A172 (cell line): ENCODE data around the gene CC2D1A. TPM values are rescaled to one million over a fixed set of nuclear protein-coding genes. Genes with fewer than 3 reads are reported as not detected.

Experiments
- DNase-seq: peaks from one replicate; pipeline ENCODE4 v3.0.0-alpha.2; 2015; ENCODE audit warnings: low spot score
- total RNA-seq: library from RNA; depleted of rRNA; stranded (reverse); fragments of >200 nt; shearing (Covaris generic); gene quantifications from 2 replicates; pipeline ENCODE4 v1.2.3, GENCODE V29; 2014; rRNA removed

The CC2D1A gene
- 29.7 and 30.8 TPM in 2 replicates for total RNA-seq

DNA sequence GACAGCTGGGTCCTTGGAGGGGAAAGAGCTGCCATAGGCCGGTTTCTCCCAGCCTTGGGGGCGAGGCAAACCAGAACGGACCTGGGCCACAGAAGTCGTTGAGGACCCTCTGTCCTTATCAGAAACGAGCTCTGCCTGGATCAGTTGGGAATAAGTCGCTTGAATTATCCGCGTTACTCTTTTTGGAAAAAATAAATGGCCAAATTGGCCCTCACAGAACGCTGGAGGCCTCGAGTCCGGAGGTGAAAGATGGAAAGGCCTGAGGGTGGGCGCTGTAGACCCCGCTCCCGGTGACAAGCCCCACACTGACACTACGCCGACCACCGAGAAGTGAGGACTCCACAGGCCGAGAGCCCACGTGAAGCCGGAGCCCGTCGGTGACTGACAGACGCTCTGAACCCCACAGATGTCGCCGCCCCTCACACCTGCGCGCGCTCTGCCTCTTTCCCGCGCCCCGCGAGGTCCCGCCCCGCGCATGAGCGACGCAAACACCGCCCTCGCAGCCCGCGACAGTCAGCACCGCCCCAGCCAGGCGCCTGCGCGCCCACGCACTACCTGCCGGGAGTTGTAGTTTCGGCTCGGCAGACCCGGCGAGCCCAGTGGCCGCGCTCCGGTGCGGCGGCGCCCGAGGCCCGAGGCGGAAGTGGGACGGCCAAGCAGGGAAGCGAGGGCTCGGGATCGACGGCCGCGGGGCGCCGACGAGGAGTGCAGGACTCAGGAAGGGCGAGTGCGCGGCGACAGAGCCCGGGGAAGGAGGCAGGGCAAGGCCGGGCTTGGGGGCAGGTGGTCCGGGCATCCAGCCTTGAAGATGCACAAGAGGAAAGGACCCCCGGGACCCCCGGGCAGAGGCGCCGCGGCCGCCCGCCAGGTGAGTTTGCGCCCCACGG lies at the start of gene CC2D1A, which contains the start of gene BRME1:
Gene CC2D1A (plus strand): TSS at position 568 of the 887 bp plus-strand sequence. CDS start 241 bp downstream, at position 809.
Gene BRME1 (minus strand): TSS at position 484 of the 887 bp plus-strand sequence. CDS start 1,225 bp downstream, outside the sequence.
- peak; percentile 80 for DNase-seq

DNA sequence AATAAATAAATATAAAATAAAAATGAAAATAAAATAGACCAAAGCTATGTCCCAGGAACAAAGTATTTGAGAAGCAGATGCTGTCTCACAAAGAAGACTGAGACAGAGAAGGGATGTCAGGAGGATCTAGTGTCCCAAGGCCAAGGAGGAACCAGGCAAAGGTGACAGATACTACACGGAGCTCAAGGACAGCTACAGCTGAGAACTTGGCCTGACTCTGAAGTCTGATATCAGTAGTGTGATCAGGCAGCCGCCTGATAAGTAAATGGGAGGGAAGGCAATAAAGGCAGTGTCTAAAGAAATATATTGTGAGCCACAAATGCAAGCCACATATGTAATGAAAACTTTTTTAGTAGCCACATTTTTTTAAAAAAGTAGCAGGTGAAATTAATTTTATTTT lies 49.5 kb upstream of the CC2D1A start:
- DNase-seq = no peak

DNA sequence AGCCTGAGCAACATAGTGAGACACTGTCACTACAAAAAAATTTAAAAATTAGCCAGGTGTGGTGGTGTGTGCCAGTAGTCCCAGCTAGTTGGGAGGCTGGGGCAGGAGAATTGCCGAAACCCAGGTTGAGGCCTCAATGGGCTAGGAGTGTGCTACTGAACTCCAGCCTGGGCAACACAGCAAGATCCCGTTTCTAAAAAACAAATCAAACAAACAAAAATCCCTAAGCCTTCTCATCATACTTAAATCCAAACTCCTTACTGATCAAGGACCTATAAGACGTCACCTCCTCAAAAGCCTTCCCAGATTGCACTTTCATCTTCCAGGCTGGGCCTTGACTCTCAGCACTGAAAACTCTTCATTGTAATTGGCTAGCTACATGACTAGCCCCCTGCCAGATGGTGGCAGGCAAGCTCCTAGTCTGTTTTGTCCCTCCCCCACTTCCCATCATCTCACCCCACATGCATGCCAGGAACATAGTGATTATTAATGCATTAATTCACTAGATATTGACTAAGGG lies 46.6 kb upstream of the CC2D1A start:
- DNase-seq = no peak

DNA sequence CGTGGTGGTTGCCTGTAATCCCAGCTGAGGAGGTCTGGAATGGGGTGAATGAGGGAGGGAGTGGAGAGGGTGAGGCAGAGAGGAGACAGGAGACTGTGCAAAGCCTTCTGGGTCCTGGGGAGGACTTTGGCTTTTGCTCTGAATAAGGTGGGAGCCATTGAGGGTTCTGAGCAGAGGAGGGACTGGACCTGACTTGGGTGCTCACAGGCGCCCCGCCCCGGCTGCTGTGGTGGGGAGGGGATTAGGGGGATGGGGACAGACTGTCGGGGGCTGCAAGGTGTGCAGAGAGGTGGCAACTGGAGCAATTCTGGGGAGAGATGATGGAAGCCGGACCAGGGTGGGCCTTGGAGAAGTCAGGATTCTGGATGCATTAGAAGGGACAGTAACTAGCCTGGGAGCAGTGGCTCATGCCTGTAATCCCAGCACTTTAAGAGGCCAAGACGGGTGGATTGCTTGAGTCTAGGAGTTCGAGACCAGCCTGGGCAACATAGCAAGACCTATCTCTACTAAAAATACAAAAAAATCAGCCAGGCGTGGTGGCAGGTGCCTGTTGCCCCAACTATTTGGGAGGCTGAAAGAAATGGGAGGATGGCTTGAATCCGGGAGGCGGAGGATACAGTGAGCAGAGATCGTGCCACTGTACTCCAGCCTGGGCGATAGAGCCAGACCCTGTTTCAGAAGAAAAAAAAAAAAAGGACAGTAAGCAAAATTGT lies 45.2 kb upstream of the CC2D1A start:
- DNase-seq = no peak

DNA sequence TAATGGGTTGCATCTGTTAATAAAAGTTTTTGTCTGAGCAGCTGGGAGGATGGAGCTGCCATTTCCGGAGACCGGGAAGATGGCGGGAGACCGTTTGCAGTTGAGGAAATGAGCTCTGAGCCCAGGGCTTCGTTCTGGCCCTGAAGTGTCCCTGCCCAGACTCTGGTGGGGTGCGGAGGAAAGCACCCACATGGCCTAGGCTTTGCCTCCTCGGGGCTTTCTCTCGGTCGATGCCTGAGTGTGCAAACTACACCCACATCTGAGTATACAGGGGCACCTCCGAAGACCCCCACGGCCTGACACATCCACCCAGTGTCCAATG lies 44.6 kb upstream of the CC2D1A start:
- DNase-seq = no peak

DNA sequence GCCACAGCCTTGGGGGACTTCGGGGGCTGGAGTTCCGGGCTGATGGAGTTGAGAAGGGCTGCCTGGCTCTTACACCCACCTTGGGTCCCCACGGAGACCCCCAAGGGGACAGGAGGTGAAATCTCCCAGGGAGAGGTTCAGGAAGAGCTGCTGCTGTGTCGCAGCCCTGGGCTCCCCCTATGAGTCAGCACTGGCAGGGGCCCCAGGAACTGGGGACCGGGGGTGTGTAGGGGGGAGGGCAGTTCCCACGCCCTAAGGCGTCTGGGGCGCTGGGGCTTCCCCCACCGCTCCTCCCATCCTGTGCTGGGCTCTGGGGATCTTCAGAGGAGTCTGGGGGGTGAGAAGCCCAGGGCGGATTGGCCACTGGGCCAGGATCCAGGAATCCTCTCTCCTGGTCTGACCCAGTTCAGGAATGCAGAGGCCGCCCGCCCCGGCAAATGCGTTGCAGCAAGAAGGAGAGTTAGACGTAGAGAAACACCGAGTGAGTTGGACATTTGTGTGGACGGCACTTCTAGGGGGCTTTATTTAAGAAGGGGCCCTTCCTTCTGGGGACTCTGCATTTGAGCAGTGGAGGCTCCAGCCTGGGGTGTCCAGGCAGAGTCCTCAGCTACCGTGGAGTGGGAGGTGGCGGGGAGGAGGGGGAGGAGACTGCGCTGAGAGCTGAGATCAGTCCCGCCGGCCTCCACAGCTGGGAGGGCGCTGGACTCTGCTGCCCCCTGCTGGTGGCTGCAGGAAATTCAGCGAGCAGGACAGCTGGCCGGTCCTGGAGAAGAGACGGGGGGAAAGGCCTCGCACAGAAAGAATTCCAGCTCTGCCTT lies 44.1 kb upstream of the CC2D1A start:
- peak; percentile 99 for DNase-seq

DNA sequence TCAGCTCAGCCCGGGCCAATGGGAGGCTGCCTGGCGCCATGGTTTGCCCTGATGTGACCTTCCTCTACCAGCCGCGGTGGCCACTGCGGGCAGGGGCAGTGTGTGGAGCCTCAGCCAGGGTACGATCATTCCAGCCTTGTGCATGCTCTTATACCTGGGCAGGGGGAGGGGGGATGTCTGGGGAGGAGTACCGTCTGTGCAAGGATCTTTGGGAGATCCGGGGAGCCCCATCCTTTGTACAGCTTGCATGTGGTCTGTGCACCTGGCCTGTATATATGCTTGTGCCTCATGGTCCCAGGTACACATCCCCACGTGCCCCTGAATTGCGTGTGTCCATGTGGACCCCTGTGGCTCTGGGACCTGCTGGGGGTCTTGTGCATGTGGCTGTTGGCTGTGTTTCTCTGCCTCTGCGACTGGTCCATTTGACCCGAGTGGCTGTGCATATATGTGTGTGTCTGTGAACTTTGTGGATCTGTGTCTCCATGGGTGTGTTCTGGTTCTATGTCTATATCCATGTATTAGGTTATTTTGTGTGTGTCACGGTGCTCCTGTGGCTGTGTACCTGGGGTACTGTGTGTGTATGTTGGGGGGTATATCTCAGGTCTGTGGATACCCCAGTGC lies 41.8 kb upstream of the CC2D1A start:
- DNase-seq = no peak

DNA sequence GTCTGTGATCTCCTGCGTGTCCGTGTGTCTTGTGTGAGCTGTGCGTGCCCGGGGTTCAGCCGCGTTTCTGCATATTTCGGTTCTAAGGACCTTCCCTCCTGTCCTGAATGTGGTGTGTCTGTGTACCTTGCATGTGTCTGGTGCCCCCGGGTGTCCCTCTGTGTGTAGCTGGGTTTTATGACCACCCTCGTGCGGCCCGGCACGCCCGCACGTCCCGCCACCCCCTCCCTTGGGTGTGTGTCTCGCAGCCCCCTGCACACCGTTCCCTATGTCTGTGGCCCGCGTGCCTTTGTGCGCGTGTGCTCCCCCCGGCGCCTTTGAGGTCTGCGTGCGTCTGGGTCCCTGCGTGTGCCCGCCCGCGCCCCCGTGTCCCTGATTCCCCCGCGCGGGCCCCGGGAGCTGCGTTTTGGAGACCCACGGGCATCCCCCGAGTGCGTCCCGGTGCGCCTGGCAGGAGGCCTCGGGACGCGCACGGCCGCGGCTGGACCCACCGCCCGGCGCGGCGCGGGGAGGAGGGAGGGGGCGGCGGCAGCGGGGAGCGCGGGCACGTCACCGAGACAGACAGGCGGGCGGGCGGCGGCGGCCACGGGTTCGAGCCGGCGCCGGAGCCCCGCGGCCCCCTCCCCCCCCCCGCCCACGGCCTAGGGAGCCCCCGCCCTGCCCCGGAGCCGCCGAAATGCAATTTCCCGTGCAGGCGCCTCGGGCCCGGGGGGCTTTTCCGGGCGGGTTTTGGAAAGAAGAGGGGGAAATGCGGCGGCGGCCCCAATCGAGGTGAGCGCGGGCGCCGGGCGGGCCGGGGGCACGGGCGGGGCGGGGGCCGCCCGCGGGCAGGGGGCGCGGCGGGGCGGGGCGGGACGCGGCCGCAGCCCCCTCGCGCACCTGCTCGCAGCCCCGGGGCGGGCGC lies 41.1 kb upstream of the CC2D1A start:
- DNase-seq = no peak

DNA sequence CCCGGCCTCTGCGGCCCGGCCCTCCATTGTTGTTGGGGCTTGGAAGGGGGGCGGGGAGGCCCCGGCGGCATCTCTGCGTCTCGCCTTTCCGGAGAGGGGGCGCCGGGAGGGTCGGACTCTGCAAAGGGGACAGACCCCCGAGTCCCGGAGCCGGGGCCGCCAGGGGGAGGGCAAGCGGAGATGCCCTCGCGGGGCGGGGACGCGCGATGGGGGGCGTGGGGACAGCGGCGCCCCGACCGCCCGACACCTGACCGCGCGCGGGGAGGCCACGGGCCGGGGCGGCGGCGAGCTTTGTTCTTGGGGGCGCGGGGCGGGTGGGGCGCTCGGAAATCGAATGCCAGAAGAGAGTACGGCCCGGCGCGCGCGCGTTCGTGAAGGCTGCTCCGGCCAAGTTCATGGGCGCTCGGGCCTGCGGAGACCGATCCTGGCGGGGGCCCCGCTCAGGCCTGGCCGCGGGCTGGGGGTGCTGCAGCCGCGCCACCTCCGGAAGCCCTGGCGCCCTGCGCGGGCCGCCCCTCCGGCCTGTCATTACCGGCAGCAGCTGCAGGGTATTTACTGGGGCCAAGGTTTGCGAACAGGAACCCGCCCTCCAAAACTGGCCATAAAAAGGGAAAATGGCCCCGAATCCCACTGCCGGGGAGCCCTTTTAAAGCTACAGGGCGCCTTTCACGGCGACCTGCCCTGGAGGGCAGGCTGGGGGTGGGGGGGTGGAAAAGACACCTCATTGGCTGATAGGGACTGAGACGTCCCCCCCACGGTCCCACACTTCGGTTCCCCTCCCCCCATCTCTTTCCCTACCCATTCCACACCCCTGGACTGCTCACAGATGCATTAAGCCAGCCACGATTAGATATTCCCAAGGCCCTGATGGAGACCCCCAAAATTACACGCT lies 40.2 kb upstream of the CC2D1A start:
- no peak for DNase-seq

DNA sequence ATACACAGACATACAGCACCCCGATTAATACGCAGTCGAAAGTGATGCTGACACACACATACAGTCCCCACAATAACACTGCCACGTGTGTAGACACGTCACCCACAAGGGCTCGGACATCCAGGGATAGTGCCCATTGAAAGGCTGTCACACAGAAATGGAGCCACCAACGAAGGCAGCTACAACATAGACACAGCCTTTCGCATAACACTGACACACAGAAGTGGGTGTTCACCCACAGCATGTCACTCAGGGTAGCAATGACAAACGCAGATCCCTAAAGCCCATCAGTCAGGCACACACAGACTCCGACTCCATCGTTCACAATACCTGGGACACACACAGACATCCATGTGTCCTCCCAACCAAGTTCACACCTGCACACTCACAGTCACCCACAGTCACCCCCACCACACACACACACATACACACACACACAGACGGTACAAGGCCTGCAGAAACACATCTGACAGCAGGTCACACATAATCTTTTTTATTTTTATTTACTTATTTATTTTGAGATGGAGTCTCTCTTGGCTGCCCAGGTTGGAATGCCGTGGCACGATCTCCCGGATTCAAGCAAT lies 39.4 kb upstream of the CC2D1A start:
- no peak for DNase-seq

DNA sequence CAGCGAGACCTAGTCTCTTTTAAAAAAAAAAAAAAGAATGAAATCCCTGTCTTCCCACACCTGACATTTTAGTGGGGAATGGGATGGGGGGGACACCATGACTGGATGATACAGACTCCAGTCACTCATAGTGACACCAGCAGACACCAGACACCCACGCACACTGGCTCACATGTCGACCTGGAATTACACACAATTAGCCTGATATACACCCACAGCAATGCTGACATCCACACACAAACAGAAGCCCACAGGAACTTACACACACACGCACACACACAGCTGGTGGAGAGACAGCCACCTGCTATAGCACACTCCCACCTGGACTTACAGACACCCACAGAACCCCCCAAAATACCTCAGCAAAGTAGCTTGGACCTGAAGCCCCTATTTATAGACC lies 37.3 kb upstream of the CC2D1A start:
- DNase-seq = no peak

DNA sequence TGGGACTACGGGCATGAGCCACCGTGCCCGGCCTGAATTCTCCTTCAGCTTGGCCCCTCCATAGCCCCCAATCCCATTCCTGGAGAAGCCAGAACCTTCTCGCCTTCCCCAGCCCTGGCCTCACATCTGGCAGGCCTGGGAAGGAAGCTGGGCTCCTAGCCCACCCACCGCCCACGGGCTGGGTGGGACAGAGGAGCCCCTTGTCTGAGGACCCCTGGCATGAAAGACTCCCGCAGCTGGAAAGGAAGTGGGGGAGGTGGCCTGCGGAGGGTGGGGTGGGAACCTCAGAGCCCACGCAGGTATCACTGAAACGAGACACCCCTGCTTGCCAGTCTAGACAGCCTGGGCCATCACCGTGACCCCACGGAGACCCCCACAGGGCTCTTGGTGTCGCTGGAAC lies 36.7 kb upstream of the CC2D1A start:
- no peak for DNase-seq

DNA sequence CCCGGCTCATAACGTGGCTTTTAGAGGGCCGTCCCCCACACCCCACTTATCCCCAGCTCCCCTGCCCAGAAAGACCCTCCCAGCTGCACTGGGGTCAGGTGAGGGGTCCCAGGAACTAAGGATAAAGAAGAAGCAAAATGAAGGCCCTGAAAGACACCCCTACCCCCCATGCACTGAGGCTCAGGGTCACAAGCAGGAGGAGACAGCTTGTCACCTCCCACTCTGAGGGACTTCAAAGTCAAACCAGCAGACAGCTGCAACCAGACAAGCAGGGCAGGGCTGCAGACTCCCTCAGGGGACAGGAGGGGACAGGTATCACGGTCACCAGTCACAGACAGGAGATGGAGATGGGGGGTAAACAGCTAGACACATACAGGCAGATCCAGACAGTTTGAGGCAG lies 35.1 kb upstream of the CC2D1A start:
- no peak for DNase-seq

DNA sequence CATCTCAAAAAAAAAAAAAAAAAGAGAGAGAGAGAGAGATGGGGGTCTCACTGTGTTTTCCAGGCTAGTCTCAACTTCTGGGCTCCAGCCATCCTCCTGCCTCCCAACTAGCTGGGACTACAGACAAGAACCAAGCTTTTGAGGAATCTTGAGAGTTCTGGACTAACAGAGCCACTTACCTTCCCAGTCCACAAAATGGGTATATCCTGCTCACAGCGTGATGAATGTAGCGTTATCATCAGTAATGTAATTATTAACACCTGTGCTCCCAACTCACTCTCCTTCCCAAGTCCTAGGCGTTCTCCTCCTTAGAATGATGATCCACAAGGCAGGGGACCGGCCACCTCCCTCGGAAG lies 33.7 kb upstream of the CC2D1A start:
- DNase-seq = no peak

DNA sequence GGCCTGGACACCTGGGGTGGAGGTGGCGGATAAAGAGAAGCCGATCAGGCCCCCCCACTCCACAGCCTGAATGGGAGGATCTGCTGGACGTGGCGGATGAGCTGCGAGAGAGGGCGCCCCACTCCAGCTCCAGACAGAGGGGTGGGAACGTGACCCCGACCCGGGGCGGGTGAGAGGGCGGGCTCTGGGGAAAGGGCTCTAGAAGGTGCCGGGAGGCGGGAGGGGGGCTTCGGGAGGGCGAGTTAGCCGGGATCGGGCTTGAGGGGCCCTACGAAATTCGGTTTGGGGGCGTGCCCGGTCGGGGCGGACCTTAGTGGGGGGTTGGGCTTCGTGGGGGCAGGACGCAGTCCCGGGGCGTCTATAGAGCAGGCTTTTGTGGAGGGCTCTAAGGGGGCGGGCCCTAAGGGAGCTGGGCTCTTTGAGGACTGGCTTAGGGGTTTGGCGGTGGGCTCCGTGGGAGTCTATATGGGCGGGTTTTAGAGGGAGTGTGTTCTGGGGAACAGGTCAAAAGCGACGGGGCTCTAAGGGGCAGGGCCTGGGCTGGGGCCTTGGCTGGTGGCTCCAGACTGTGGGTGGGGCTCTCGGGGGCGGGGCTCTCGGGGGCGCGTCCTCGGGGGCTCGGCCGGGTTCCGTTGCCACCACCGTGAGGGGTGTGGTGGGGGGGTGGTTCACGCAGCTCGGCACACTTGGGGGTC lies 33.2 kb upstream of the CC2D1A start:
- no peak for DNase-seq

DNA sequence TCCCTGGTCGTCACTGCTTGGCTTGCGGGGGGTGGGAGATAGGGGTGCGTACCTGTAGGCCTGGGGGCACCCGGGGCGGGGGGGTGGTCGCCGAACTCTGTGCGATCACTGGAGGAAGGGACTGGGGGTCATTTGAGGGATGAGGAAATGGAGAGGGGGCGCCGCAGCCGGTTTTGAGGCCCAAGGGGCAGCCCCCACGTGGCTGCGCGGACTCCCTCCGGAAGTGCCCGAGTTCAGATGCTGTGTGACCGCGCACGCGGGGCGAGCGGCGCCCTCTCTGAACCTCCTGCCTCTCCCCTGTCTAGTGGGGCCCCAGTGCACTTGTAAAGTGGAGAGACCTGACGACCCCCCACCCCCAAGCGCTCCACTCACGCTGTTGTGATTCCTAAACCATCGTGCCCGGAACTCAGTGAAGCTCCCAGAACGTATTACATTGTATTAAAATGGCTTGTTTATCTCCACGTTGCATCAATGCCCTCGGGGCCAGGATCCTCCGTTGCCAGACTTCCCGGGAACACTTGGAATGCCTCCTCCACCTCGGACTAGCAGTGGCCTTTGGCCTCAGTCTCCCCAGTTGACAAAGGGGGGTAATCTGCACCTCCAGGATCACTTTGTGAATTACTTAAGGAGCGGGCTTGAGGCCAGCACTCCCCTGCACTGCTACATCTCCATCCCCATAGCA lies 32.0 kb upstream of the CC2D1A start:
- no peak for DNase-seq

DNA sequence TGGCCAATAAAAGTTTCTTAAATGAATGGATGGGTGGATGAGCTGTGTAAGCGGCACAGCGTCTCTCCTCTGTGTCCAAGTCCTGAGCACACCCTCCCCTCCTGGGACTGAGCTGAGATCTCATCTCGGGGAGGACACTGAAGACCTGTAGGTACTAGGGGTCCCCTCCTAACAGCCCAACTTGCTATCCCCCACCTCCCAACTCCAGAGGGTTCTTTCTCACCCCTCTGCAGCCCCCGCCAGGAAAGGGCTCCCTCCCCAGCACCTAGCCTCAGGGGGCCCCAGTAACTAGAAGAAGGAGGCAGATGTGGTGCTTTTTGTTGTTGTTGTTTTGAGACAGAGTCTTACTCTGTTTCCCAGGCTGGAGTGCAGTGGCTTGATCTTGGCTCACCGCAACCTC lies 30.2 kb upstream of the CC2D1A start:
- no peak for DNase-seq

DNA sequence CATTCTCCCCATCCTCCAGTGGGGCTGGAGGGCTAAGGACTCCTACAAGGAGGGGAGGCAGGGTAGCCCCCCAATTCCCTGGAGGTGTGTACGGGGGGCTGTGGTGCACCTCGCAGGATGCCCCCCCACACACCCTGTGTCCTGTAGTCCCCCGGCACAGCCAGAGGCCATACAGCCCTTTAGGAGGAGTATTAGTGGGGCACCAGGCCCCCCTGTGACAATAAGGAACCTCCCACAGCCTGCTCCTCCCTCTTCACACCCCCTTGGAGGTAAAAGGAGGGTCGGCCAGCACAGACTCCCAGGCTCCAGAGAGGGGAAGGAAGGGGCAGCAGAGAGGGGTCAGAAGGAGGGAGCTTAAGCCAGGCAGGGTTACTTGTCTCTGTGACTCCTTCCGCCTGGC lies 29.2 kb upstream of the CC2D1A start, which contains the start of gene NANOS3:
Gene NANOS3 (plus strand): TSS at position 301 of the 400 bp plus-strand sequence. CDS start 115 bp downstream, outside the sequence.
- DNase-seq = no peak
